OCI-LY7 (cell line): ENCODE measurements around the gene RAC2.

Experiments
- CTCF ChIP-seq: fragments of 200-600 bp; sonication (generic); conservative IDR thresholded peaks from 2 replicates; pipeline ENCODE4 v1.5.1; 2014; ENCODE audit warnings: mild to moderate bottlenecking, antibody characterized with exemption, low read length, moderate library complexity, mixed read lengths
- EZH2phosphoT487 ChIP-seq: fragments of 200-600 bp; sonication (generic); IDR thresholded peaks from 2 replicates; pipeline ENCODE4 v1.6.1; 2018; ENCODE audit warnings: low read depth, borderline replicate concordance, mild to moderate bottlenecking, mixed run types, antibody characterized with exemption, low read length, moderate library complexity, mixed read lengths

GRCh38 chr22:37202716-37203115, 41.4 kb downstream of the RAC2 start:
- no peak for TF ChIP-seq CTCF
- no peak for TF ChIP-seq EZH2phosphoT487
